Left ventricle myocardium superior (tissue), 1 donor: ENCODE measurements around the gene GLT8D1. TPM values are rescaled to one million over a fixed set of nuclear protein-coding genes. Genes with fewer than 3 reads are reported as not detected.
"Not testable (repeated sequence)": the region's sequence is repeated elsewhere in the genome, so short reads cannot be mapped to it uniquely, and the experiment has no call there.

Source experiments
- ATAC-seq: fragments of 200-7000 bp; cut with Tn5 transposase; one replicate; pipeline ENCODE4 v1.9.1; 2020; ENCODE audit warnings: mild to moderate bottlenecking, moderate library complexity
- DNase-seq: peaks from one replicate; pipeline ENCODE4 v3.0.0-alpha.2; 2020
- intact Hi-C: fragments of 100-400 bp; cut with micrococcal nuclease; formaldehyde crosslinking; loops from one replicate; pipeline ENCODE4 v1.11.0; 2022
- total RNA-seq: library from RNA; stranded (reverse); fragmentation: NEBNext Ultra II Directional; extraction: Animal tissue kit (Norgen Biotek cat#: 25700); gene quantifications from one replicate; pipeline ENCODE4 v1.2.1, GENCODE V29; 2021
- donor health status: DM: no; HTN: yes; CAD: no; lungs with severe emphysema.

Gene GLT8D1
- total RNA-seq, 1 donor from 2014 or later: 27.4 TPM

- ATAC-seq: peak; percentile 94
Measured at GRCh38 chr3:52685285-52685708, 20.3 kb downstream of the GLT8D1 start.

DNA sequence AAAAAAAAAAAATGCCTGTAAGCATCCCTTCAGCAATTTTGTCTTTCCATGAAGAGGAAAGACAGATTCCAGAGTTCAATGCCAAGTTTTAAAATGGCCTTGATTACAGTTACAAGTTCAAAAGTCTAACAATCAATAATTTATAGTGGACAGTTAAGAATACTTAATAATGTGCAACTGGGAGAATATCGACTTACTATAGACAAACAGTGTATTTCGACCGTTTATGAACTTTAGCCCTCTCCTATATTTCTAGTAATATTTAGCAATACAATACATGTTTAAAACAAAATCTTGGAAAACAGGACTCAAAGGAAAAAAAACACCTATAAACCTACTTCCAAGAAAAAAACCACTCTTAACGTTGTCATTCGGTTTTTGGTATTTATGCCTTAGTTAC is 21.4 kb downstream of the GLT8D1 start:
- DNase-seq (no peak), ATAC-seq (no peak)
- intact Hi-C loops: no loop called here

More at GRCh38 chr3:52685285-52685708, 20.3 kb downstream of the GLT8D1 start:
- intact Hi-C loops: no loop called here
- DNase-seq: peak; percentile 91

- no peak for DNase-seq
- intact Hi-C loops: no loop called here
- no peak for ATAC-seq
Measured at GRCh38 chr3:52683611-52684010, 22.0 kb downstream of the GLT8D1 start.

DNA sequence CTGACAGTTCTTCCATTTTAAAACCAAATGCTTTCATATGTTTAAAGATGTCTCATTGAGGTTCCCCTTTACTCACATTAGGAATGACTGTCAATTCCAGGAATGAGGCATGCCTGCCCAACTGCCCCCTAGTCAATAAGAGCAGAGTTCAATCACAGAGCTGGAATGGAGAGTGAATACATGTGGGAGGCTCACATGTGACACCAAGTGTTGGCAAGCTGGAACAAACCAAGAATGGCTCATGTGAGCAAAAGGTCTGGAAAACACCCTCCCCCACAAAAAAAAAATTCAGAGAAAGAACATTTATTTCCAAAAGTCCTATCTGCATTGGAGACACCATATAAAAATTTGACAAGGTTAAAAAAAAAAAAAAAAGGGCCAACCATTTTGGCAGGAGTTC is 23.6 kb downstream of the GLT8D1 start:
- intact Hi-C loops: no loop called here
- DNase-seq (no peak), ATAC-seq (peak; percentile 13)

- intact Hi-C loops: no loop called here
- no peak for ATAC-seq
- DNase-seq: no peak
Measured at GRCh38 chr3:52681596-52681995, 24.0 kb downstream of the GLT8D1 start.

DNA sequence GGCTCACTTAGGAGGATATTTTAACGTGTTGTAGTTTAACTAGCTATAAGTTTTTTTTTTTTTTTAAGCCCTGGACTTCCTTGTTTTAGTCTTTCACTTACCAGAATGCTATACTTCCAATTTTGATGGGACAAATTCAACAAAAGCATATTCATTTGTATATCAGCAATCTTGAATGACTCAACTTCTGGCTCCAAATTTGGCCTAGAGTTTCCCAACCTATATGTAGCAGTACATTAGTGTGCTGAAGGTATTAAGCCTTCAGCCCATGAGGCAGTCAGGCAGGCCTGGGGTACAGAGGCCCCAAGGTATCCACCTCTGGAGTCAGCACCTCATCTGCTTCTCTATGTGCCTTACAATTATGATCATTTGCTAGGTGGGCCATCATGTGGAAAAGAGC is 25.8 kb downstream of the GLT8D1 start:
- no peak for ATAC-seq

GRCh38 chr3:52679199-52679538 is 26.4 kb downstream of the GLT8D1 start:
- no peak for ATAC-seq
- no peak for DNase-seq
- intact Hi-C loops: no loop called here

More for the DNA sequence above, 25.8 kb downstream of the GLT8D1 start:
- DNase-seq: no peak
- intact Hi-C loops: no loop called here

DNA sequence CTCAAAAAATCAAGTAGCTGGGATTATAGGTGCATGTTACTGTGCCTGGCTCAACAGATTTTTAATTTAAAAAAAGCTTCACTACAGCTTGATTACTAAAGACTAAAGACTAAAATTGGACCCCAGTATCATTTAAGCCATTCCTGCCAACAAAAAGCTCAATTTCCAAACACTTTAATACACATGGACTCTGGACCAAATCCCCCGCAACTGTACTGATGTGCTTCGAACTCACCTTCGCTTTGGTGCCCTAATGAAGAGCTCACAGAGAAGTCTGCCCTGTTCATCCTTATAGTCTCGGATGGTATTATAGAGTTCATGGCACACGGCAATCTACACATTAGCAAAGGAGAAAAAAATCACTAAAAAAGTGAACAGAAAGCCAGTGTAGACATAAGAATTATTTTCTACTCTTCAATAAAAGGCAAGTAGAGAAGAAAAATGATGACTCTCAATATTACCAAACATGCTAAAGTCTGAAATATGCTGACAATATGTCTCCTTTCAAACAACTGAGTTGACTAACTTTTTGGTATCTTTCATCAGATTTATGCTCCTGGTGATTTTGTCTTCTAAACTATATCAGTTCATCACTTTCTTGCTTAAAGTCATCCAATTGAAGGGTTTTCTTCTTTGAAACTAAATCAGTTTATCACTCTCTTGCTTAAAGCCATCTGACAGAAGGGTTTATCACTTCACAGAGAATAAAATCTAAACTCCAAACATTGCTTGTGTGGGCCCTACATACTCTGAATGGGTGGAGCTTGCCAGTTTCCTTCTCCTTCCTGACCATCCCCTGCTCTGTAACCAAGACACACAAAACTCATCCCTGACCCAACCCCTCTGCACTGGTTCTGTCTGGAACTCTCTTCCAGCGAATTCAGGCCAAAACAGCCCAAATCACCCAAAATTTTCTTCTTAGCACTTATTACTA is 27.1 kb downstream of the GLT8D1 start:
- intact Hi-C loops: no loop called here
- no peak for DNase-seq
- no peak for ATAC-seq

DNA sequence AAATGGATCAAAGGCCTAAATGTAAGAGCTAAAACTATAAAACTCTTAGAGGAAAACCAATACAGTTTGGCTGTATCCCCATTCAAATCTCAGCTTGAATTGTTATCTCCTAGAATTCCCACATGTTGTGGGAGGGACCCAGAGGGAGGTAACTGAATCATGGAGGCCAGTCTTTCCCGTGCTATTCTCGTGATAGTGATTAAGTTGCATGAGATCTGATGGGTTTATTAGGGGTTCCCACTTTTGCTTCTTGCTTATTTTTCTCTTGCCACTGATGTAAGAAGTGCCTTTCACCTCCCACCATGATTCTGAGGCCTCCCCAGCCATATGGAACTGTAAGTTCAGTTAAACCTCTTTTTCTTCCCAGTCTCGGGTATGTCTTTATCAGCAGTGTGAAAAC is 29.4 kb downstream of the GLT8D1 start:
- intact Hi-C loops, DNase-seq, ATAC-seq: not testable (repeated sequence)

DNA sequence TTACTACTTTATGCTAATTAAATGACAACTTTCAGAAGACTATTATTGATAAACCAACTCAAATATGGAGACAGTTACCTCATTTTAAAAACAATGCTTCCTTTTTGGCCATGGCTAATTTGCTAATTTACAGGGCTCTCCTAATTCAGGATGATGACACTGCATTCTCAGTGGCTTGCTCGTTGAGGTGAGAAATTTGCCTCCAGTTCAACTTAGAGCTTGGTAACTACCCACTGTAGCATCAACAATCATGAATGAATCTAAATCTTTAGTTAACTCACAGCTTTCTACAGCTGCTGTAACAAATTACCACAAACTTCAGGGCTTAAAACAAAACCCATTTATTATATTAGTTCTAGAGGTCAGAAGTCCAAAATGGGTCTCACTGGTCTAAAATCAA is 33.9 kb downstream of the GLT8D1 start:
- intact Hi-C loops: no loop called here
- DNase-seq: no peak
- ATAC-seq: no peak

DNA sequence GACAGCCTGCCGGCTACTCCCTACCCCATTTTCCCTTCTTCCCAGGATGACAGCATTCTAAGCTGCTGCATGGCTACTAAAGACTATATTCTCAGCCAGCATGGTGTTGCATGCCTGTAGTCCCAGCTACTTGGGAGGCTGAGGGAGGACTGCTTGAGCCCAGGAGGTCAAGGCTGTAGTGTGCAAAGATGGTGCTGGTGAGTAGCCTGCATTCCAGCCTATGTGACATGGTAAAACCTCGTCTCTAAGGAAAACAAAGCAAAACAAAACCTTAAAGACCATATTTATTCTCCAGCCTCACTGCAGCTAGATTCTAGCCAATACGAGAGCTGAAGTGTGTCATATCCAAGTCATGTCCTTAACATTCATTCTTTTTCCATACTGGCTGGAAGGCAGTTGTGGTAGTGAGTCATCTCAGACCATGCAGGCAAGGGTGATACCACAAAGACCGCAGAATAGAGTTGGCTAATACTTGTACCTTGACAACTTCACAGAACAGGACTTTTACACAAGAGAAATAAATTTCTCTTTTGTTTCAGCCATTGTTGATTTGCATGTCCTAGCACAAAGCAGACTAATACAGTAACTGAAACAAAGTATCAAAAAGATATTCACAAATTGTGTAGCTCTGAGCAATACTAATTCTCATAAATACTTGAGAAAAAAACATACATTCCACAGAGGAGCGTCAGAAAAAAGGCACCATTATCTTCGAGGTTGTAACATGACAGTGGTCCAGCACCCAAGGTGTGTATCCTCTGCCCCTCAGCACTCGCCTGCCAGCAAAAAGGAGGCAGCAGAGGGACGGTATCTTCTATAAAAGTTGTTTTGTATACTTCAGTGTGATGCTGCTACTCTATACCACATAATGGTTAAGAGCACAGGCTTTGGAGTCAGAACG is 34.7 kb downstream of the GLT8D1 start:
- DNase-seq: no peak
- ATAC-seq: peak; percentile 91
- intact Hi-C loops: no loop called here

- DNase-seq (no peak), ATAC-seq (no peak)
- intact Hi-C loops: no loop called here
Measured at GRCh38 chr3:52663098-52663497, 42.5 kb downstream of the GLT8D1 start.

GRCh38 chr3:52660046-52660445 is 45.5 kb downstream of the GLT8D1 start:
- intact Hi-C loops: no loop called here
- no peak for DNase-seq
- ATAC-seq: no peak

DNA sequence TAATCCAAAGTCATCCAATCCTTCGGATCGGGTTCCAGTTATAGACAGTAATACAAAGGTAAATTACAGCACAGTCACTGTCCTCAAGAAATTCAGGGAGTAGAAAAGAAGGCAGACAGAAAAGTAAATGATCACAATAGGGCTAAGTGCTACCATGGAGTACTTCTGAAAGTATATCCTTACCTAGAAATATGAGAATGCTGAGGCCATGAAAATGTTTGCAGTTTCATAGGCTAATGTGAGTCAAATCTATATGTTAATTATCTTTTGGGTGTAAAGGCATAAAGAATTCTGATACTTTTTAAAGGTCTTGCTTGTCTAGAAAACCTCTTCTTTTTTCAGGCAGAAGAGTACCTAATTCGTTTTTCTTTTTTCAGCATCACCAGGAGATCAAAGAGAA is 49.7 kb downstream of the GLT8D1 start:
- no peak for ATAC-seq

DNA sequence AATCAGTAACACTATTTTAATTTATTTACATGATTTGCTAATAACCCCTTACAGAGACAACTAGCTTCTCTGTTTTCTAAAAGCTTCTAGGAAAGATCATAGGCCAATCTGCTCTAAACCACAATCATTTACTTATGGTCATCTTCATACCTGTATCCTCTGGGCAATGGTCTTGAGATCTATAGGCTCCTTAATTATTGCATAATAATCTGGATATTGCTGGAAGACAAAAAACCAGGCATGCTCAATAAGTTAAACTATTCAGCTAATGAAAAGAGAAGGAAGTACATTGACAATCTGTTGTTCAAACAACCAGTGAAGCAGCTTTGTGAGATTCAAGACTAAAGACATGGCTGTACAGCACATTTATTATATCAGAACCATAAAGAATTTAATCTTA is 54.0 kb downstream of the GLT8D1 start:
- no peak for ATAC-seq
- intact Hi-C loops: no loop called here

More for the DNA sequence above, 49.7 kb downstream of the GLT8D1 start:
- intact Hi-C loops: no loop called here
- DNase-seq: no peak

GRCh38 chr3:52650439-52650838 is 55.2 kb downstream of the GLT8D1 start:
- intact Hi-C loops: no loop called here
- ATAC-seq (no peak), DNase-seq (no peak)

More for the DNA sequence above, 54.0 kb downstream of the GLT8D1 start:
- no peak for DNase-seq

- intact Hi-C loops: no loop called here
- DNase-seq: no peak
- no peak for ATAC-seq
Measured at GRCh38 chr3:52649461-52650210, 56.0 kb downstream of the GLT8D1 start.

GRCh38 chr3:52645549-52645948 is 60.0 kb downstream of the GLT8D1 start:
- intact Hi-C loops: no loop called here
- ATAC-seq: no peak
- no peak for DNase-seq
